K562 (cell line): ENCODE data around the gene IDI1. TPM values are rescaled to one million over a fixed set of nuclear protein-coding genes. Genes with fewer than 3 reads are reported as not detected.
A peak's percentile ranks its signal among the peaks of the same experiment; 100 is the strongest.

Experiments used
- ATAC-seq: fragments of 200-7000 bp; cut with Tn5 transposase; 3 replicates; pipeline ENCODE4 v1.9.1; 2020; ENCODE audit warnings: moderate library complexity
- BruUV-seq: library from RNA; stranded (reverse); fragments of 400-500 nt; replicated peaks from 2 replicates; lab custom pipeline; 2021; lab: Mats Ljungman, UMichigan
- CTCF ChIA-PET: fragments of 300-600 bp; formaldehyde crosslinking; extraction: SDS; loops from one replicate; lab custom pipeline; 2021; ENCODE audit warnings: low intra/inter-chr PET ratio; lab: Yijun Ruan, JAX
- POLR2A ChIA-PET: fragments of 300-600, 350-650 bp; sonication (Branson Sonifier 250); formaldehyde crosslinking; extraction: SDS; loops from one replicate; lab custom pipeline; 2021; ENCODE audit warnings: antibody characterized with exemption, inconsistent platforms; lab: Yijun Ruan, JAX
- DNase-seq, 4 experiments: peaks; one replicate each; pipeline versions ENCODE4 v3.0.0 to v3.0.0-alpha.2; 2011 to 2018; ENCODE audit warnings: low spot score in 3 of 4, mixed read lengths in 3 of 4; ENCODE audit errors: extremely low read depth in 1 of 4
- FAIRE-seq: peaks from 2 replicates; lab custom pipeline; 2011; peaks lifted over from hg19 to GRCh38; lab: Jason Lieb, UNC
- H2AFZ ChIP-seq: 2 replicates; pipeline ENCODE4 v1.6.0; 2011; ENCODE audit warnings: low read depth, low read length, control low read depth, inconsistent platforms
- H3K27ac ChIP-seq: fragments of 200-600 bp; 3 replicates; pipeline ENCODE4 v1.8.0; 2011; ENCODE audit warnings: low read depth, mild to moderate bottlenecking, control low read depth, inconsistent platforms, low read length, moderate library complexity, mixed read lengths; ENCODE audit errors: extremely low read depth
- H3K27me3 ChIP-seq, 2 experiments: fragments of 300-600 bp in 1 of 2; 2 replicates in 1 of 2; 3 replicates in 1 of 2; pipeline versions ENCODE4 v1.6.0 to v1.8.0; 2011; ENCODE audit warnings: inconsistent platforms in 2 of 2, low read length in 2 of 2, mild to moderate bottlenecking in 1 of 2, mixed read lengths in 1 of 2, moderate library complexity in 1 of 2; ENCODE audit not compliant: control insufficient read depth in 2 of 2, insufficient read depth in 2 of 2
- H3K36me3 ChIP-seq: fragments of 300-600 bp; 3 replicates; pipeline ENCODE4 v1.8.0; 2011; ENCODE audit warnings: mild to moderate bottlenecking, low read length, inconsistent platforms; ENCODE audit not compliant: control insufficient read depth, insufficient read depth
- H3K4me1 ChIP-seq, 2 experiments: fragments of 200-600 bp in 1 of 2; replicated peaks in 1 of 2; 2 replicates in 1 of 2; 3 replicates in 1 of 2; pipeline versions ENCODE4 v1.5.1 to v1.8.0; 2011; ENCODE audit warnings: inconsistent platforms in 2 of 2, low read length in 2 of 2, mild to moderate bottlenecking in 1 of 2, mixed read lengths in 1 of 2, moderate library complexity in 1 of 2; ENCODE audit not compliant: control insufficient read depth in 2 of 2, insufficient read depth in 2 of 2
- H3K4me2 ChIP-seq: 2 replicates; pipeline ENCODE4 v1.6.1; 2011; ENCODE audit warnings: low read length, control low read depth, inconsistent platforms, mixed read lengths; ENCODE audit not compliant: insufficient read depth
- H3K4me3 ChIP-seq: fragments of 200-600 bp; sonication (generic), shearing (Covaris generic); 2 replicates; pipeline ENCODE4 v1.5.1; 2016; ENCODE audit warnings: control low read depth, inconsistent platforms
- H3K79me2 ChIP-seq: fragments of 200-600 bp; 3 replicates; pipeline ENCODE4 v1.8.0; 2011; ENCODE audit warnings: low read length, inconsistent platforms; ENCODE audit not compliant: control insufficient read depth, insufficient read depth
- H3K9ac ChIP-seq, 2 experiments: 2 replicates each; pipeline versions ENCODE4 v1.6.0 to v1.6.1; 2011; ENCODE audit warnings: low read depth in 2 of 2, low read length in 2 of 2, control low read depth in 1 of 2, inconsistent platforms in 1 of 2, mild to moderate bottlenecking in 1 of 2, mixed read lengths in 1 of 2; ENCODE audit not compliant: insufficient read depth in 1 of 2
- H3K9me1 ChIP-seq: one replicate; pipeline ENCODE4 v1.6.0; 2011; ENCODE audit warnings: inconsistent platforms, mild to moderate bottlenecking, low read length, moderate library complexity; ENCODE audit not compliant: control insufficient read depth, insufficient read depth
- H3K9me3 ChIP-seq: replicated peaks from 2 replicates; pipeline ENCODE4 v1.5.1; 2011; ENCODE audit warnings: low read depth, low read length, inconsistent platforms; ENCODE audit not compliant: control insufficient read depth, insufficient read depth
- H4K20me1 ChIP-seq: replicated peaks from 2 replicates; pipeline ENCODE4 v1.6.1; 2011; ENCODE audit warnings: low read length, inconsistent platforms, mixed read lengths; ENCODE audit not compliant: control insufficient read depth, insufficient read depth
- AFF4 ChIP-seq: sonication (generic); formaldehyde crosslinking; IDR thresholded peaks from 2 replicates; pipeline ENCODE4 v1.8.0; 2023; ENCODE audit warnings: mild to moderate bottlenecking, missing genetic modification reagents
- ATF1 ChIP-seq, 2 experiments: fragments of 450-650 bp in 1 of 2; IDR thresholded peaks; 2 replicates each; pipeline ENCODE4 v1.6.1; 2016; ENCODE audit warnings: missing compliant biosample characterization in 1 of 2, missing genetic modification characterization in 1 of 2
- BCOR ChIP-seq: fragments of 450-650 bp; IDR thresholded peaks from 2 replicates; pipeline ENCODE4 v1.6.1; 2016
- CEBPG ChIP-seq, 3 experiments: fragments of 200-800 bp in 1 of 3; sonication (Bioruptor generic) in 1 of 3; sonication (generic) in 1 of 3; formaldehyde crosslinking in 1 of 3; IDR thresholded peaks in 2 of 3; conservative IDR thresholded peaks in 1 of 3; 2 replicates each; pipeline versions ENCODE4 v1.6.1 to v1.8.0; 2016 to 2022; ENCODE audit warnings: missing compliant biosample characterization in 2 of 3, missing genetic modification characterization in 2 of 3, mild to moderate bottlenecking in 1 of 3, missing genetic modification reagents in 1 of 3
- ELF4 ChIP-seq: fragments of 450-650 bp; formaldehyde crosslinking; IDR thresholded peaks from 2 replicates; pipeline ENCODE4 v1.4.0; 2022; ENCODE audit warnings: missing genetic modification characterization
- NUFIP1 ChIP-seq: fragments of 450-650 bp; IDR thresholded peaks from 2 replicates; pipeline ENCODE4 v1.6.1; 2018; ENCODE audit not compliant: partially characterized antibody
- SNIP1 ChIP-seq: fragments of 450-650 bp; IDR thresholded peaks from 2 replicates; pipeline ENCODE4 v1.7.1; 2017; ENCODE audit warnings: low read depth, mild to moderate bottlenecking
- WGBS: fragments of 100-300 bp; shearing (Covaris generic); methylation state at CpG from one replicate; pipeline ENCODE4 v1.1.6; 2016; ENCODE audit warnings: low coverage, mixed read lengths; ENCODE audit not compliant: insufficient coverage; ENCODE audit errors: missing lambda C conversion rate; 5-methylcytosine and 5-hydroxymethylcytosine counted together
- in situ Hi-C: fragments of 300-500 bp; cut with MboI; formaldehyde crosslinking; loops from 4 replicates; pipeline ENCODE4 v1.15.0; 2018; ENCODE audit warnings: inconsistent platforms, mixed read lengths
- intact Hi-C: fragments of 100-400 bp; cut with micrococcal nuclease; formaldehyde crosslinking; loops from 2 replicates; pipeline ENCODE4 v1.14.2; 2022
- polyA plus RNA-seq, 8 experiments: library from polyadenylated mRNA; depleted of rRNA in 4 of 8; stranded (reverse) in 5 of 8; unstranded in 3 of 8; fragments of >200 nt; fragmentation: Nextera tagmentation in 2 of 8; fragmentation: Illumina TruSeq in 1 of 8; extraction: Ambion mirVana in 2 of 8; extraction: Trizol in 1 of 8; gene quantifications; 2 replicates each; pipeline versions ENCODE4 v1.2.1 to v1.2.3, GENCODE V29; 2011 to 2014; ENCODE audit warnings: inconsistent platforms in 1 of 8, missing spikeins in 1 of 8
- total RNA-seq, 7 experiments: library from RNA; depleted of rRNA in 6 of 7; stranded (reverse); fragments of >200 nt in 6 of 7; fragmentation: Illumina TruSeq in 2 of 7; extraction: Trizol in 2 of 7; gene quantifications; 2 replicates each; pipeline versions ENCODE4 v1.2.1 to v1.2.3, GENCODE V29; 2011 to 2021; ENCODE audit warnings: low replicate concordance in 1 of 7
- TF ChIP-seq, protein P1 (sequence below): sonication (generic); formaldehyde crosslinking; IDR thresholded peaks from 2 replicates; pipeline ENCODE4 v1.8.1; 2023; ENCODE audit warnings: mild to moderate bottlenecking, missing genetic modification reagents

IDI1 gene
- total and polyA plus RNA-seq, 9 of the 15 experiments (the other 6 are each of a cell fraction or from before 2014, with no cell fraction given): 70.0 to 265 (median 119) TPM

DNA sequence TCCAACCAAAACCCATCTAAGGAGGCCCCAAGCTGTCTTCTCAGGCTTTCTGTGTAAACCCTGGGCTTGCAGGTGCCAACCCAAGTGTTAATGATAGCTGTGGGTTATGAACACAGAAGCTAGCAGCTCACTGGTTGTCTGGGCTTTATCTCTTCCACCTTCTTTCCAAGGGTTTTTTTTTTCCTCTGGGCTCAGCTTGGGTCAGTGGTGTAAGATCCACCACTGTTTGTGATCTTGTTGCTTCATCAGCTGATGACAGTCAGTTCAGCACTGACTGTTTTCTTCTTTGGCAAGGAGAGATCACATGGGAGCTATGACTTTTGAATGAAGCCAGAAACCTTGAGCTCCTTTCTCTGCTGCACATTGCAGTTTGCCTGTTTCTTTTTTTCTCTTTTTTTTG, 56.0 kb downstream of the IDI1 start:
- FAIRE-seq (no peak), ATAC-seq (no peak), DNase-seq (no peak)
- H3K79me2 ChIP-seq: peaks cover 75% of the 10 kb centered on the region
- H3K9ac ChIP-seq: no peak overlapping the region
- TF ChIP-seq CEBPG (CRISPR knock-in tag; IDR thresholded peaks at IDR 0.05): no peak
- peak in 1 of 2 experiments; percentile 63; a peak in 1 of 4 replicates for TF ChIP-seq CEBPG (tag; conservative IDR thresholded peaks at IDR 0.05 in 1 of 2, IDR thresholded peaks at IDR 0.05 in 1 of 2)
- no peak for TF ChIP-seq SNIP1
- H3K9me1 ChIP-seq: no peaks in the 10 kb centered on the region
- H2AFZ ChIP-seq: no peak overlapping the region
- H3K4me2 ChIP-seq: no peak overlapping the region
- peaks cover 22% of the 10 kb centered on the region for H4K20me1 ChIP-seq
- CTCF ChIA-PET: no interaction called here
- no peaks in the 10 kb centered on the region for H3K9me3 ChIP-seq
- no TSS peak for BruUV-seq
- no peak overlapping the region for H3K27ac ChIP-seq
- in situ Hi-C loops: no loop called here
- POLR2A ChIA-PET: interaction anchor here (0.6 to 1.7 kb wide), 3 partner anchors 10 to 100 kb away, joined by 3 to 8 read pairs (median 3); no protein-coding TSS in a partner anchor
- no peaks in the 10 kb centered on the region for H3K27me3 ChIP-seq
- H3K4me3 ChIP-seq: no peak overlapping the region
- intact Hi-C loops: no loop called here
- peaks cover 80% of the 10 kb centered on the region for H3K36me3 ChIP-seq
- peaks cover 11% of the 10 kb centered on the region in 2 experiments; a peak in 4 of 5 replicates for H3K4me1 ChIP-seq

- Histone ChIP-seq H3K36me3 (peaks cover 76% of the 10 kb centered on the region), H3K4me2 (no peak overlapping the region), H2AFZ (no peak overlapping the region), H3K9me3 (no peaks in the 10 kb centered on the region), H3K4me3 (no peak overlapping the region), H3K9me1 (no peaks in the 10 kb centered on the region), H3K9ac (no peak overlapping the region), H4K20me1 (peaks cover 22% of the 10 kb centered on the region), H3K79me2 (peaks cover 79% of the 10 kb centered on the region), H3K4me1 (peaks cover 12 to 15% of the 10 kb centered on the region in 2 experiments; a peak in 4 of 5 replicates), H3K27me3 (no peaks in the 10 kb centered on the region), H3K27ac (no peak overlapping the region)
- no peak for DNase-seq
- FAIRE-seq: no peak
- no peak for ATAC-seq
- in situ Hi-C loops (no loop called here), intact Hi-C loops (no loop called here)
- BruUV-seq: no TSS peak
- ChIA-PET POLR2A (interaction anchor here (0.6 to 1.7 kb wide), 2 partner anchors 12 to 100 kb away, joined by 3 to 8 read pairs; no protein-coding TSS in a partner anchor), CTCF (no interaction called here)
- WGBS: 95% methylated on average over 6 of the region's 6 CpGs
- TF ChIP-seq NUFIP1 (no peak), ELF4 (CRISPR knock-in tag) (no peak), AFF4 (CRISPR knock-in tag) (no peak), BCOR (no peak), ATF1 (CRISPR knock-in tag; IDR thresholded peaks at IDR 0.05) (no peak), ATF1 (tag; IDR thresholded peaks at IDR 0.05) (no peak)
- TF ChIP-seq, protein P1, sequence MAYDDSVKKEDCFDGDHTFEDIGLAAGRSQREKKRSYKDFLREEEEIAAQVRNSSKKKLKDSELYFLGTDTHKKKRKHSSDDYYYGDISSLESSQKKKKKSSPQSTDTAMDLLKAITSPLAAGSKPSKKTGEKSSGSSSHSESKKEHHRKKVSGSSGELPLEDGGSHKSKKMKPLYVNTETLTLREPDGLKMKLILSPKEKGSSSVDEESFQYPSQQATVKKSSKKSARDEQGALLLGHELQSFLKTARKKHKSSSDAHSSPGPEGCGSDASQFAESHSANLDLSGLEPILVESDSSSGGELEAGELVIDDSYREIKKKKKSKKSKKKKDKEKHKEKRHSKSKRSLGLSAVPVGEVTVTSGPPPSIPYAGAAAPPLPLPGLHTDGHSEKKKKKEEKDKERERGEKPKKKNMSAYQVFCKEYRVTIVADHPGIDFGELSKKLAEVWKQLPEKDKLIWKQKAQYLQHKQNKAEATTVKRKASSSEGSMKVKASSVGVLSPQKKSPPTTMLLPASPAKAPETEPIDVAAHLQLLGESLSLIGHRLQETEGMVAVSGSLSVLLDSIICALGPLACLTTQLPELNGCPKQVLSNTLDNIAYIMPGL (CRISPR knock-in tag): no peak
Observed at GRCh38 chr10:992467-992866, 56.5 kb downstream of the IDI1 start.
